GM21786 (cell line): Measurements from ENCODE around the gene RPL15.
"Not testable (repeated sequence)": the region's sequence is repeated elsewhere in the genome, so short reads cannot be mapped to it uniquely, and the experiment has no call there.

ENCODE experiments used
- ATAC-seq: cut with Tn5 transposase; IDR thresholded peaks from one replicate; pipeline ENCODE4 v1.9.1; 2021; ENCODE audit not compliant: unreplicated experiment

The RPL15 gene

DNA sequence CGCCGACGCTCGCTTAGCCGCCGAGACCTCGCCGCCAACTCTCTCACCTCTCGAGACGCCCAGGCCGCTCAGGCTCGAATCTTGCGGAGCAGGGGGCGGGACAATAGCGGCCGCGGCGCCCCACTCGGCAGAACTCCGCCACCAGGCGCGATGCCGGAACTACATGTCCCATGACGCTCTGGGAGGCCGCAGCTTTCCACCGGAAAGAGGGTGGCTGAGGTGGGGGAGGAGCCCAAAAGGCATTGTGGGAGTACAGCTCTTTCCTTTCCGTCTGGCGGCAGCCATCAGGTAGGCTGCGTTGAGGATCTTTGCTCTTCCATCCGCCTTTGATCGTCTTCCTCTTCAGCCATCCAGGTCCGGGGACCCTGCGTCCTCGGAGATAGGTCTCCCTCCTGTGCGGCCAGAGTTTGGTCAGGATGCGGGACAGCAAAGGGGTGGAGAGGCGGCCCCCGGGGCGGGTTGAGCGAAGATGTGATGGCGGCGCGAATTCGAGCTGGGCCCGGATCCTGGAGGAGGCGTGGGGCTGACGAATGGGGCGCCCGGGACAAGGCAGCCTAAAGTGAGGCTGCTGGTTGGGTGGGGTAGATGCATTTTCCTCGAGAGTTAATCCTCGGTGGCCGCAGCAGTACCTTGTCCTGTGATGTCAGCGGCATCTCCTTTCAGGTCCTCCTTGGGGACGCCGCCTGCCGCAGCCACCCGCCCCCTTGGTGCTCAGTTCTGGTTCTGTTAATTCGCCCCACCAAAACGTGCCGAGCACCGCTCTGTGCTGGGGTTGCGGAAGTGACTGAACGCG, at the start of gene RPL15, which contains the start of gene NKIRAS1:
Gene RPL15, plus strand, starts transcription at position 247 of the 793 bp plus-strand sequence. CDS start 728 bp downstream, outside the sequence.
Gene NKIRAS1, minus strand, starts transcription at position 105 of the 793 bp plus-strand sequence. CDS start 6,086 bp downstream, outside the sequence.
- peak; percentile 90 for ATAC-seq

- ATAC-seq = no peak
Observed at GRCh38 chr3:23867400-23867799, 49.5 kb upstream of the RPL15 start.

GRCh38 chr3:23867838-23868237, 49.1 kb upstream of the RPL15 start:
- ATAC-seq = no peak

DNA sequence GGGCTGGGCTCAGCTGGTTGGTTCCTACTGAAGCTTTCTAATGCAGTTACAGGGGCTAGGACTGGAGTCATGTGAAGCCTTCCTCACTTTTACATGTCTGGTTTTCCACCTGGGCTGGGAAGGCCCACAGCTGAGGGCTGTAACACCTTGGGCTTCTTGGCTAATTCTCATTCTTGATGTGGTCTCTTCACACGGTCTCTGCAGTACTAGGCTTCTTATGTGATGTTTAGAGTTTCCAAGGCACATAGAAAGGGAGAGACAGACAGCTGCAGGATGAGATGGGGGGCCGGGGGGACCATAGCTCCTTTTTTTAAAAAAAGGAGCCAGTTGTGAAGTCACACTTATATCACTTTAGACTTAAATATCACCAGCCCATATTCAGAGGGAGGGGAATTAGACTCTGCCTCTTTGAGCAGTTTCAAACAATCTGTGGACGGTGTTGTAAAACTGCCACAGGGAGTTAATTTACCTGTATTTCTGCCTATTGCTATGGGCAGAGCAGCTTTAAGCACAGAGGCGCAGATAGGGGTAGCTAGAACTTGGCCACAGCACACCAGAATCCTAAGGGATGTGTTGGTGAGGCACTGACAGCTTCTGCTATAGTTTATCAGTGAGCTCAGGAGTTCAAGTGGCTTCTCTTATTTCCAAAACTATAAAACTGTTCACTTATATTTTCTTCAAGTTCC, 46.8 kb upstream of the RPL15 start:
- no peak for ATAC-seq

- ATAC-seq = not testable (repeated sequence)
Observed at GRCh38 chr3:23870663-23871043, 46.3 kb upstream of the RPL15 start.

DNA sequence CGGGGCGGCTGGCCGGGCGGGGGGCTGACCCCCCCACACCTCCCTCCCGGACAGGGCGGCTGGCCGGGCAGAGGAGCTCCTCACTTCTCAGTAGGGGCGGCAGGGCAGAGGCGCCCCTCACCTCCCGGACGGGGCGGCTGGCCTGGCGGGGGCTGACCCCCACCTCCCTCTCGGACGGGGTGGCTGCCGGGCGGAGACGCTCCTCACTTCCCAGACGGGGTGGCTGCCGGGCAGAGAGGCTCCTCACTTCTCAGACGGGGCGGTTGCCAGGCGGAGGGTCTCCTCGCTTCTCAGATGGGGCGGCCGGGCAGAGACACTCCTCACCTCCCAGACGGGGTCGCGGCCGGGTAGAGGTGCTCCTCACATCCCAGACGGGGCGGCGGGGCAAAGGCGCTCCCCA, 45.6 kb upstream of the RPL15 start:
- not testable (repeated sequence) for ATAC-seq

GRCh38 chr3:23872330-23872729, 44.6 kb upstream of the RPL15 start:
- ATAC-seq = no peak

DNA sequence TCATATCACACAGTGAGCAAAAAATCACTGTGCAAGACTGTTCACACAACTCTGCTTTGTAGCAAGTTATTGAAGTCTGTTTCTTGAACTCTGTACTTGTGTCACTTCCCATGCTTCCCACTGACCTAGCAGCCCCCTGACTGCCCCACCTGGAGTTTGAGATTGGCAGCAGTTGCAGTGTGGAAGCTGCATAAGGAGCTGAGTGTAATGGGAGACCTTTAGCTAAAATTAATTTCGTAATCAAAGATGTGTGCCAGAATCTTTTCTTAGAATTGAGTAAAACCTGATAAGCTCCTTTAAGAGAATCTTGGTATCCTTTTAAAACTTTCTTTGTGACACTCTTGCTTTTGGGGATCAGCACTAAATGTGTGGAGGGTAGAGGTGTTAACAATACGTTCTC, 43.0 kb upstream of the RPL15 start:
- no peak for ATAC-seq

GRCh38 chr3:23874359-23875112, 42.4 kb upstream of the RPL15 start:
- ATAC-seq = no peak

DNA sequence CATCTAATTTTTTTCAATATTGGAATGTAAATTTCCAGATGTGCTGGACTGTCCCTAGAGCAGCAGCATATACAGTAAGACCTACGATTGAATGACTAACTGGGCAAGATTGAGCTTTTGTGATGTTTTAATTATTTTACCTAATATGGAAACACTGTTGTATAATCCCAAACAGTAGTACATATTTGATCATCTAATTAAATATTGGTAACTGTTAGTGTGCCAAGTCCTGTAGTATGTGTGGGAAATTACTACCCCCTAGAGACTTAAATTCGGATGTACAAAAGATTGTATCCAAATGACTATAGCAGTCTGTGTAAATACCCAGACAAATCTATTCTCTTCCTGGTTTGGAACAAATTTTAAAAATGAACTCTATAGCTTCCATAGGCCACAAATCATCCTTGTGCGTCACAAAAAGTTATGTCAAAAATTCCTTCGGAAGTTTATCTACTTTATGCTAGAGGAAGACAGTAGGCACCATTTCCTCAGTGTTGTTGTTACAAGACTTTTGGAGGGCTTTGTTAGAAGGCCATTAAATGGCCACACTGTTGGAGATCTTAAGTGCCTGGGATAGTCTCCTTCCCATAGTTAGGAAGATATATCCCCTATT, 41.7 kb upstream of the RPL15 start:
- no peak for ATAC-seq

DNA sequence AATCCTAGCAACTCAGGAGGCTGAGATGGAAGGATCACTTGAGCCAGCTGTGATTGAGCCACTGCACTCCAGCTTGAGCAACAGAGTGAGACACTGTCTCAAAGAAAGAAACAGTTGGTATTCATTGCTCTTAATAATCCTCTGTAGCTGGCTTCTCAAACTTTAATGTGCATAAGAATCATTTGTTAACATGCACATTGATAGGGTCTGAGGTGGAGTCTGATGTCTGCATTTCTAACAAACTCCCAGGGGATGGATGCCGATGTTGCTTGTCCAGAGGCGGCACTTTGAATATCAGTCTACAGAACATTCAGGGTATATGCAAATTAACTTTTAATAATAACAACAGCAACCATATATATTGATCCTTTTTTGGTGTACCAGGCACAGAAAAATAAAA, 40.0 kb upstream of the RPL15 start:
- ATAC-seq = no peak

DNA sequence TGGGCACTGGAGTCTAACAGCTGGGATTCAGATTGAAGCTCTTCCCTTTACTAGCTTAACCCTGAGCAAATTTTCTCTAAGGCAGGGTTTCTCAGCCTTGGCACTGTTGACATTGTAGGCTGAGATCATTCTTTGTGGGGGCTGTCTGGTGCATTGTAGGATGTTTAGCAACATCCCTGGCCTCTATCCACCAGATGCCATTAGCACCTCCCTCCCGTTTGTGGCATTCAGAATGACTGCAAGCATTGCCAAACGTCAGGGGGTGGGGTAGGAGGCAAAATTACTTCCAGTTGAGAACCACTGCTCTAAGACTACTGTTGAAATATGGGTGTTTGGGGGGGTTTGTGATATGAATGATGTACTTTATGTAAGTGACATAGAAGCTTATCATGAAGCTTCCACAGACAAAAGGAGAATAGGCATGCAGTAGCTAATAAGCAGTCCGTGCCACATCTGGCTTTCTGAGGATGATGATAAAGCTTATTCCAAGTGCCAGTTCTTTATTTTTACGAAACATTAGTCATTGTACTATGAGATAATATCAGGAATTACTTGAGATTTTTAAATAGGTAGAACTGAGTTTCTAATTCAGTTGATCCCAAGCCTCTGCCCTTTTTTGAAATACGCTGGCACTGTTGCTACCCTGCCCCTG, 39.5 kb upstream of the RPL15 start:
- no peak for ATAC-seq

DNA sequence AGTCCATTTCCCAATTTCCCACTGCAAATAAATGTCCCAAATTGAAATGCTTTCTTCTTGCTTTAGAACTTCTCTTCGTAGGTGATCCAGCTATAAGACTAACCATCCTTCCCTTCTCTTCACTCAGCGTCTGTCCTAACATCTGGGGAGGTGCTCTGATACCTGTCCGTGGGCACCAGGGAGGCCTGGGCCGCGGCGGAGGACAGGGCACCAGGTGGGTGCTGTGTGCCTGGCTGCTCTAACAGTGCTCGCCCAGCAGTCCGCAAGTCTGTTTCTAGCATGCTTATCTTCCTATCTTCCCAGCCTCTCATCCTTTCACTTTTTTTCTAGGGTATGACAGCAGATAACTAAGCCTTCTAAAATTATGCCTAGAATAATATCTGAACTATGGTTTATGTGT, 37.4 kb upstream of the RPL15 start:
- ATAC-seq = no peak

- no peak for ATAC-seq
Observed at GRCh38 chr3:23880703-23881339, 36.1 kb upstream of the RPL15 start.

DNA sequence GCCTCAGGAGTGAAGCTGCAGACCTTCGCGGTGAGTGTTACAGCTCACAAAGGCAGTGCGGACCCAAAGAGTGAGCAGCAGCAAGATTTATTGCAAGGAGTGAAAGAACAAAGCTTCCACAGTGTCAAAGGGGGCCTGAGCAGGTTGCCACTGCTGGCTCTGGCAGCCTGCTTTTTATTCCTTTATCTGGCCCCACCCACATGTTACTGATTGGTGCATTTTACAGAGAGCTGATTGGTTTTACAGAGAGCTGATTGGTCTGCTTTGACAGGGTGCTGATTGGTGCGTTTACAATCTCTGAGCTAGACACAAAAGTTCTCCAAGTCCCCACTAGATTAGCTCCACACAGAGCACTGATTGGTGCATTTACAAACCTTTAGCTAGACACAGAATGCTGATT, 34.9 kb upstream of the RPL15 start:
- ATAC-seq = not testable (repeated sequence)

DNA sequence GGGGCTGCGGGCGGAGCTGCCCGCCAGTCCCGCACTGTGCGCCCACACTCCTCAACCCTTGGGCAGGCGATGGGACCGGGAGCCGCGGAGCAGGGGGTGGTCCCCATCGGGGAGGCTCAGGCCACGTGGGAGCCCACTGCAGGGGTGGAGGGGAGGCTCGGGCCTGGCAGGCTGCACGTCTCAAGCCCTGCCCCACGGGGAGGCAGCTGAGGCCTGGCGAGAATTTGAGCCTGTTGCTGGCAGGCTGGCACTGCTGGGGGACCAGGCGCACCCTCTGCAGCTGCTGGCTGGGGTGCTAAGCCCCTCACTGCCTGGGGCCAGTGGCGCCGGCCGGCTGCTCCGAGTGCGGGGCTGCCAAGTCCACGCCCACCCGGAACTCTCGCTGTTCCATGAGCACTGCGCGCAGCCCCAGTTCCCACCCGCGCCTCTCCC, 34.4 kb upstream of the RPL15 start:
- no peak for ATAC-seq

DNA sequence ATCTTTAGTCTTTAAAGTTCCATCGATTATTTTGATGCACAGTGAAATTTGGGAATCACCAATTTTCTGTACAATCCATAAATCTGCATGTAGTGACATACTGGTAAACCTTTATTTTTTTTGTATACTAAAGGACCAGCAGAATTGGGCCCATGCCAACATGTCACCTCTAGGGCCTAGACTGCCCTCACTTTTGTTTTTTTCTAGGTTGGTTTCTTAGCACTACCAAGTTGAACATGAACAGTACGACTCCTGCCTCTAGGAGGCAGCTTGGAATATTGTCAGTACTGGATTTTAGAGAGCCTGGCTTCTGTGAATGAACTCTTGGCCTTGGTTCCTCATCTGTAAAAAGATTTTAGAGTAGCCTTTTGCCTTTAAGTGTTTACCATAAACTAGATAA, 32.5 kb upstream of the RPL15 start:
- ATAC-seq = no peak

GRCh38 chr3:23885210-23885609, 31.7 kb upstream of the RPL15 start:
- ATAC-seq = no peak

DNA sequence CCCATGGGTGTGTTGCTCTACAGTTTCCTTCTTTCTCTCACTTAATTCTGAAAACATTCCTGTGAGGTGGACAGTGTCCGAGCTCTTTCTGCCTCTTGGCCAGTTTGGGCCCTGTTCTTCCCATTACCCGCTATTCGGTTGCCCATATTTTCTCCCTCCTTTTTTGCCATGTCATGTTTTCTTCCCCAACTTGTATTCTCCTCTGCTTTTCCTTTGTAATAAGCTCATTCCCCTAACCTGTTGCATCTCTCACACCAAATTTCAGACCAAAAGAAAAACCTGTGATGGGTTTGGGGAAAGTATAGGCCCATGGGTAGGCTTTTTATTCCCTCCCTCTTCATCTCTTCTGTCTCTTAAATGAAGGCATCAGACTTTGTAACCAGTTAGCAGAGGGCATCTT, 30.6 kb upstream of the RPL15 start:
- ATAC-seq = no peak

DNA sequence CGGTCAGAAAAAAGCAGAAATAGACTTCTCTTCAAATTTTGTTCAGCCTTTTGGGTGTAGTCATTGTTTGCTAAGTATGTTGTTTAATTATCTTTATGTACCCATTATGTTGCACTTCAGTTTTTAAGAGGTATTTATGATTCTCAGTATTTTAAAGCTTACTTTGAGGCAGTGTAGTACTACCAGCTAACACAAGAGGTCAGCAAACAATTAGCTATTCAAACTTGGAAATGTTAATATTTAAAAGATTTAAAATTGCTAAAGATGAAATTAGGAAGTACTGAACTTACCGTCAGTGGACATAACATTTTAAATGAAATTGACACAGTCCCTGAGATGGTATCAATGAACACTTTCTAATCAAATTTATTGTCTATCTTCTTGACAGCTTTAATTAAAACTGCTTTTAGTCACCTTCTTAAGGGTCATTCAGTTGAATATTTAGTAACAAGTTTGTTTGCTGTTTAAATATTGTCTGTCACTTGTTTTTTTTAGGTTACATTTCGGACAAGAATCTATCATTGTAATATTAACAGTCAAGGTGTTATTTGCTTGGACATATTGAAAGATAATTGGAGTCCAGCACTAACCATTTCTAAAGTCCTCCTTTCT, 28.2 kb upstream of the RPL15 start:
- ATAC-seq = no peak
